H9 (cell line): ENCODE results near the gene WDPCP. TPM values are rescaled to one million over a fixed set of nuclear protein-coding genes. Genes with fewer than 3 reads are reported as not detected.
A peak's percentile ranks its signal among the peaks of the same experiment; 100 is the strongest.

Source experiments
- DNase-seq: peaks from one replicate; pipeline ENCODE4 v3.0.0-alpha.2; 2017
- H2AFZ ChIP-seq: one replicate; pipeline ENCODE4 v1.6.1; 2013; ENCODE audit warnings: mild to moderate bottlenecking, low read length, control low read depth, moderate library complexity
- H2AK5ac ChIP-seq: 2 replicates; pipeline ENCODE4 v1.6.1; 2013; ENCODE audit warnings: low read length, control low read depth, mixed read lengths; ENCODE audit not compliant: insufficient read length
- H2BK120ac ChIP-seq: one replicate; pipeline ENCODE4 v1.6.1; 2013; ENCODE audit warnings: low read depth, mild to moderate bottlenecking, low read length, control low read depth, inconsistent platforms; ENCODE audit not compliant: poor library complexity, severe bottlenecking
- H2BK12ac ChIP-seq: 2 replicates; pipeline ENCODE4 v1.6.1; 2013; ENCODE audit warnings: low read length, control low read depth, mixed read lengths, low read depth; ENCODE audit not compliant: insufficient read length
- H2BK15ac ChIP-seq: 2 replicates; pipeline ENCODE4 v1.6.1; 2013; ENCODE audit warnings: low read depth, low read length, control low read depth
- H2BK20ac ChIP-seq: one replicate; pipeline ENCODE4 v1.6.1; 2013; ENCODE audit warnings: low read depth, mild to moderate bottlenecking, low read length, control low read depth, inconsistent platforms; ENCODE audit not compliant: poor library complexity, severe bottlenecking
- H2BK5ac ChIP-seq: 2 replicates; pipeline ENCODE4 v1.6.1; 2013; ENCODE audit warnings: low read length, control low read depth, mixed read lengths; ENCODE audit not compliant: insufficient read length
- H3K14ac ChIP-seq: 2 replicates; pipeline ENCODE4 v1.6.1; 2013; ENCODE audit warnings: low read length, control low read depth; ENCODE audit not compliant: insufficient read depth
- H3K18ac ChIP-seq: 2 replicates; pipeline ENCODE4 v1.6.1; 2013; ENCODE audit warnings: low read depth, mild to moderate bottlenecking, mixed read lengths, low read length, control low read depth; ENCODE audit not compliant: insufficient read length
- H3K23ac ChIP-seq: 2 replicates; pipeline ENCODE4 v1.6.1; 2013; ENCODE audit warnings: low read length, control low read depth, mixed read lengths, low read depth; ENCODE audit not compliant: insufficient read length
- H3K23me2 ChIP-seq: 2 replicates; pipeline ENCODE4 v1.6.1; 2013; ENCODE audit warnings: low read depth, mild to moderate bottlenecking, mixed read lengths, low read length, control low read depth; ENCODE audit not compliant: insufficient read length, poor library complexity, severe bottlenecking
- H3K27ac ChIP-seq: 2 replicates; pipeline ENCODE4 v1.5.1; 2013; ENCODE audit warnings: low read length, control low read depth, mixed read lengths, low read depth; ENCODE audit not compliant: insufficient read length
- H3K27me3 ChIP-seq: 2 replicates; pipeline ENCODE4 v1.6.1; 2013; ENCODE audit warnings: low read length, control low read depth, inconsistent platforms; ENCODE audit not compliant: insufficient read depth
- H3K4ac ChIP-seq: 2 replicates; pipeline ENCODE4 v1.6.1; 2013; ENCODE audit warnings: low read depth, mild to moderate bottlenecking, control low read depth, inconsistent platforms, low read length, moderate library complexity
- H3K4me1 ChIP-seq: 2 replicates; pipeline ENCODE4 v1.6.1; 2013; ENCODE audit warnings: low read length, control low read depth, inconsistent platforms; ENCODE audit not compliant: insufficient read depth
- H3K4me2 ChIP-seq: 2 replicates; pipeline ENCODE4 v1.6.1; 2013; ENCODE audit warnings: low read length, control low read depth, mixed read lengths; ENCODE audit not compliant: insufficient read length, insufficient read depth
- H3K56ac ChIP-seq: 2 replicates; pipeline ENCODE4 v1.6.1; 2013; ENCODE audit warnings: low read depth, mild to moderate bottlenecking, mixed read lengths, low read length, control low read depth; ENCODE audit not compliant: insufficient read length
- H3K79me1 ChIP-seq: 2 replicates; pipeline ENCODE4 v1.6.1; 2013; ENCODE audit warnings: low read depth, mild to moderate bottlenecking, moderate library complexity, low read length, control low read depth, inconsistent platforms; ENCODE audit not compliant: insufficient read depth, poor library complexity, severe bottlenecking
- H3K79me2 ChIP-seq: 2 replicates; pipeline ENCODE4 v1.6.1; 2013; ENCODE audit warnings: low read length, control low read depth, inconsistent platforms; ENCODE audit not compliant: insufficient read depth
- H3K9ac ChIP-seq: 2 replicates; pipeline ENCODE4 v1.6.1; 2013; ENCODE audit warnings: low read length, control low read depth, mixed read lengths; ENCODE audit not compliant: insufficient read length; ENCODE audit errors: extremely low read depth
- H3K9me3 ChIP-seq: one replicate; pipeline ENCODE4 v1.6.1; 2013; ENCODE audit warnings: low read depth, low read length, inconsistent platforms; ENCODE audit not compliant: control insufficient read depth
- H3T11ph ChIP-seq: one replicate; pipeline ENCODE4 v1.6.1; 2013; ENCODE audit warnings: mild to moderate bottlenecking, low read length, control low read depth, inconsistent platforms
- H4K20me1 ChIP-seq: one replicate; pipeline ENCODE4 v1.6.1; 2013; ENCODE audit not compliant: control insufficient read depth, insufficient read length, insufficient read depth
- H4K5ac ChIP-seq: 2 replicates; pipeline ENCODE4 v1.6.1; 2013; ENCODE audit warnings: low read depth, mild to moderate bottlenecking, mixed read lengths, low read length, control low read depth; ENCODE audit not compliant: insufficient read length
- H4K8ac ChIP-seq: replicated peaks from 2 replicates; pipeline ENCODE4 v1.6.1; 2013; ENCODE audit warnings: low read length, control low read depth, mixed read lengths, low read depth; ENCODE audit not compliant: insufficient read length
- H4K91ac ChIP-seq: 2 replicates; pipeline ENCODE4 v1.6.1; 2013; ENCODE audit warnings: low read depth, mild to moderate bottlenecking, moderate library complexity, mixed read lengths, low read length, control low read depth; ENCODE audit not compliant: insufficient read length
- H3K27ac Mint-ChIP-seq, 3 experiments: 2 replicates in 2 of 3; 3 replicates in 1 of 3; pipeline ENCODE4 v1.8.0; 2020 to 2021; ENCODE audit warnings: mixed read lengths in 3 of 3, mild to moderate bottlenecking in 1 of 3, moderate library complexity in 1 of 3
- H3K27me3 Mint-ChIP-seq: 2 replicates; pipeline ENCODE4 v1.8.0; 2021; ENCODE audit warnings: low read depth, mild to moderate bottlenecking, moderate library complexity, mixed read lengths
- H3K36me3 Mint-ChIP-seq, 3 experiments: 2 replicates in 2 of 3; 3 replicates in 1 of 3; pipeline ENCODE4 v1.8.0; 2020 to 2021; ENCODE audit warnings: low read depth in 3 of 3, mixed read lengths in 3 of 3; ENCODE audit not compliant: insufficient read depth in 1 of 3
- H3K4me1 Mint-ChIP-seq, 2 experiments: 2 replicates each; pipeline ENCODE4 v1.8.0; 2020; ENCODE audit warnings: mixed read lengths in 2 of 2
- H3K4me3 Mint-ChIP-seq, 2 experiments: 2 replicates in 1 of 2; 3 replicates in 1 of 2; pipeline ENCODE4 v1.8.0; 2020 to 2021; ENCODE audit warnings: mild to moderate bottlenecking in 2 of 2, mixed read lengths in 2 of 2, moderate library complexity in 1 of 2
- H3K9me3 Mint-ChIP-seq, 2 experiments: 2 replicates in 1 of 2; 3 replicates in 1 of 2; pipeline ENCODE4 v1.8.0; 2020; ENCODE audit warnings: mild to moderate bottlenecking in 2 of 2, mixed read lengths in 2 of 2, moderate library complexity in 1 of 2
- WGBS: extraction: QIAGEN DNeasy Blood & Tissue Kit; methylation state at CpG from one replicate; pipeline ENCODE4 v1.1.7; 2013; ENCODE audit warnings: missing lambda C conversion rate, low lambda C conversion rate, mixed read lengths; ENCODE audit not compliant: insufficient read length; ENCODE audit errors: extremely low coverage; 5-methylcytosine and 5-hydroxymethylcytosine counted together
- total RNA-seq: library from RNA; stranded (reverse); gene quantifications from 2 replicates; pipeline ENCODE4 v1.2.1, GENCODE V29; 2021
- TF ChIP-seq, protein P1 (sequence below): fragments of 200-600 bp; sonication (generic); conservative IDR thresholded peaks from 3 replicates; pipeline ENCODE4 v1.8.0; 2021; ENCODE audit warnings: antibody characterized with exemption, mild to moderate bottlenecking

Gene WDPCP
- total RNA-seq, 1 experiment from 2014 or later, result 22.4 TPM

DNA sequence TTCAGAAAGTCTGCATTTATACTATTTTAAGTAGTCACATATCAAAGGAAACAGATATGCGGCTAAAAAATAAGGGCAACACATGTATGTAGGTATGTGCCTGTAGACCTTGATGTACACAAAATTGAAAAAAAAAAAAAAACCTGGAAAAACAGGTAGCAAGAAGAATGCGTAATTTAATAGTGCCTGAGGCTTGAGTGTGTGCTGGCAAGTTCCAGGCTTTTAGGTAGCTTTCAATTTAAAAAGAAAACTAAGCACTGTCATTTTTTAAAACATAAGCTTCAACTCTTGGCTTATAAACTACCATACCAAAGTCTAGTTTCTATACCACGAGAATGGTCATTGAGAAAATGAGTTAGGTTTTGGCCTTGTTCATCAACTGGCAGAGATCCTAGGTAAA, 465.4 kb downstream of the WDPCP start:
- Histone ChIP-seq H2BK15ac (no peak overlapping the region), H3K9me3 (no peaks in the 10 kb centered on the region), H3K56ac (no peak overlapping the region), H3K9ac (no peak overlapping the region), H3K14ac (no peak overlapping the region), H4K91ac (no peak overlapping the region), H4K20me1 (no peaks in the 10 kb centered on the region), H2BK120ac (no peak overlapping the region), H3T11ph (no peak overlapping the region), H3K79me2 (no peaks in the 10 kb centered on the region), H3K27me3 (no peaks in the 10 kb centered on the region), H2AFZ (no peak overlapping the region), H3K79me1 (no peaks in the 10 kb centered on the region), H4K8ac (no peak overlapping the region), H2BK5ac (no peak overlapping the region), H2BK20ac (peak overlapping the region; percentile 26), H3K18ac (no peak overlapping the region), H3K23me2 (no peaks in the 10 kb centered on the region), H3K4ac (no peak overlapping the region), H2BK12ac (no peak overlapping the region), H3K4me1 (no peaks in the 10 kb centered on the region), H3K23ac (no peak overlapping the region), H4K5ac (no peak overlapping the region), H3K27ac (no peak overlapping the region), H3K4me2 (no peak overlapping the region), H2AK5ac (no peak overlapping the region)
- H3K4me1 Mint-ChIP-seq, result peaks cover 9% of the 10 kb centered on the region in 2 experiments; a peak in 2 of 4 replicates
- no peak overlapping the region for H3K4me3 Mint-ChIP-seq
- peaks cover 4 to 33% (median 8%) of the 10 kb centered on the region in 3 experiments; a peak in 6 of 7 replicates for H3K36me3 Mint-ChIP-seq
- TF ChIP-seq, protein P1, sequence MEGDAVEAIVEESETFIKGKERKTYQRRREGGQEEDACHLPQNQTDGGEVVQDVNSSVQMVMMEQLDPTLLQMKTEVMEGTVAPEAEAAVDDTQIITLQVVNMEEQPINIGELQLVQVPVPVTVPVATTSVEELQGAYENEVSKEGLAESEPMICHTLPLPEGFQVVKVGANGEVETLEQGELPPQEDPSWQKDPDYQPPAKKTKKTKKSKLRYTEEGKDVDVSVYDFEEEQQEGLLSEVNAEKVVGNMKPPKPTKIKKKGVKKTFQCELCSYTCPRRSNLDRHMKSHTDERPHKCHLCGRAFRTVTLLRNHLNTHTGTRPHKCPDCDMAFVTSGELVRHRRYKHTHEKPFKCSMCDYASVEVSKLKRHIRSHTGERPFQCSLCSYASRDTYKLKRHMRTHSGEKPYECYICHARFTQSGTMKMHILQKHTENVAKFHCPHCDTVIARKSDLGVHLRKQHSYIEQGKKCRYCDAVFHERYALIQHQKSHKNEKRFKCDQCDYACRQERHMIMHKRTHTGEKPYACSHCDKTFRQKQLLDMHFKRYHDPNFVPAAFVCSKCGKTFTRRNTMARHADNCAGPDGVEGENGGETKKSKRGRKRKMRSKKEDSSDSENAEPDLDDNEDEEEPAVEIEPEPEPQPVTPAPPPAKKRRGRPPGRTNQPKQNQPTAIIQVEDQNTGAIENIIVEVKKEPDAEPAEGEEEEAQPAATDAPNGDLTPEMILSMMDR, result no peak
- WGBS, result no CpG with 5 or more reads among the region's 3 CpGs
- H3K9me3 Mint-ChIP-seq, result peaks cover 0 to 6% of the 10 kb centered on the region in 2 experiments; a peak in 2 of 5 replicates
- H3K27me3 Mint-ChIP-seq, result no peaks in the 10 kb centered on the region
- no peak for DNase-seq
- H3K27ac Mint-ChIP-seq, result no peak overlapping the region
